ENCODE results near the gene CRADD. TPM values are rescaled to one million over a fixed set of nuclear protein-coding genes. Genes with fewer than 3 reads are reported as not detected.

Gene CRADD
- total RNA-seq, 2 donors from 2014 or later = 7.7 to 9.1 TPM

DNA sequence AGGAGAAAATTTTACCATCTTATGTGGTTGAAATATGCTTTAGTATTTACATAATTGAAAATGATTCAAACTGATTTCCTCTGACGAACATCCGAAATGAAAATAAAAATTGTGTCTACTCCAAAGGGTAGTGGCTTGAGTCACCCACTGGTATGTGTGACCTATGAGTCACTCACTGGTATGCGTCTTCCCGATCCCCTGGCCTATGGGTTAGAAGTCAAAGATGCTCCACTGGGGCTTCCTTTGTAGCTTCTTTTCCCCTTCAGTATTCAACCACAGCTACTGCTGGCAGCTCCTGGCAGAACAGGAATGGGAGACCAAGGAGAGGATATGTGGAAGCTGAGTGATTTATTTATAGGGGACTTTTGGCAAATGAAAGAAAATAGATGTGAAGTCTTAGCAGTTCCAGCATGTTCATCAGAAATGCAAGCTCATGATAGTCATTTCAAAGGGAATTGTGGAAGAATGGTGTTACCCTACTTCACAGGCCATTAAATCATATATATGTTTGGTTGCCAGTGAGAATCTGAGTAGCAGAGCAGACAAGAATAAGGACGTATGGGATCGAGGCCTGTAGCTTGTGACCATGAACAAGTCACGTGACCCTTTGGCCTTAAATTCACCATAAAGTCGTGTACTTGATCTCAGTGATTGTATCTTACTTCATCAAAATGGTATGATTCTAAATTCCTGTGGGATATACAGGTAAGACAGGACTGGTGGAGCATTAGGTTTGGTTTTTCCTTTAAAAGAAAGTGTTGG, 108.3 kb downstream of the CRADD start:
- H3K4me3 ChIP-seq (ENCODE audit: low read length) = no peak overlapping the region
- peak overlapping the region; percentile 18 for H3K27ac ChIP-seq (ENCODE audit: low read depth, low read length)
- H3K27me3 Mint-ChIP-seq (ENCODE audit: insufficient read depth) = no peaks in the 10 kb centered on the region
- H3K4me1 ChIP-seq (ENCODE audit: control insufficient read depth, insufficient read depth, low read length) = no peaks in the 10 kb centered on the region
- WGBS, 2 experiments (ENCODE audit: insufficient coverage in 1 of 2, insufficient read length in 1 of 2) = 74 to 78% methylated on average over 6 to 8 of the region's 8 CpGs
- H3K36me3 Mint-ChIP-seq (ENCODE audit: low read depth) = no peaks in the 10 kb centered on the region
- TF ChIP-seq, protein P1, sequence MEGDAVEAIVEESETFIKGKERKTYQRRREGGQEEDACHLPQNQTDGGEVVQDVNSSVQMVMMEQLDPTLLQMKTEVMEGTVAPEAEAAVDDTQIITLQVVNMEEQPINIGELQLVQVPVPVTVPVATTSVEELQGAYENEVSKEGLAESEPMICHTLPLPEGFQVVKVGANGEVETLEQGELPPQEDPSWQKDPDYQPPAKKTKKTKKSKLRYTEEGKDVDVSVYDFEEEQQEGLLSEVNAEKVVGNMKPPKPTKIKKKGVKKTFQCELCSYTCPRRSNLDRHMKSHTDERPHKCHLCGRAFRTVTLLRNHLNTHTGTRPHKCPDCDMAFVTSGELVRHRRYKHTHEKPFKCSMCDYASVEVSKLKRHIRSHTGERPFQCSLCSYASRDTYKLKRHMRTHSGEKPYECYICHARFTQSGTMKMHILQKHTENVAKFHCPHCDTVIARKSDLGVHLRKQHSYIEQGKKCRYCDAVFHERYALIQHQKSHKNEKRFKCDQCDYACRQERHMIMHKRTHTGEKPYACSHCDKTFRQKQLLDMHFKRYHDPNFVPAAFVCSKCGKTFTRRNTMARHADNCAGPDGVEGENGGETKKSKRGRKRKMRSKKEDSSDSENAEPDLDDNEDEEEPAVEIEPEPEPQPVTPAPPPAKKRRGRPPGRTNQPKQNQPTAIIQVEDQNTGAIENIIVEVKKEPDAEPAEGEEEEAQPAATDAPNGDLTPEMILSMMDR (conservative IDR thresholded peaks at IDR 0.05) = no peak
- no peaks in the 10 kb centered on the region for H3K36me3 ChIP-seq (ENCODE audit: control insufficient read depth, insufficient read depth, low read length)
- no peaks in the 10 kb centered on the region for H3K9me3 ChIP-seq (ENCODE audit: control insufficient read depth, low read length)
- peaks cover 2% of the 10 kb centered on the region for H3K9me3 Mint-ChIP-seq
- H3K9ac ChIP-seq (ENCODE audit: extremely low read depth, low read length, poor library complexity, severe bottlenecking) = no peak overlapping the region
- H3K4me3 Mint-ChIP-seq = no peak overlapping the region
- peak overlapping the region; percentile 48 for H3K27ac Mint-ChIP-seq
- H3K27me3 ChIP-seq (ENCODE audit: control insufficient read depth, insufficient read depth, low read length, poor library complexity, severe bottlenecking) = no peaks in the 10 kb centered on the region
- H3K4me1 Mint-ChIP-seq = peaks cover 5% of the 10 kb centered on the region
- DNase-seq = peak; percentile 86

DNA sequence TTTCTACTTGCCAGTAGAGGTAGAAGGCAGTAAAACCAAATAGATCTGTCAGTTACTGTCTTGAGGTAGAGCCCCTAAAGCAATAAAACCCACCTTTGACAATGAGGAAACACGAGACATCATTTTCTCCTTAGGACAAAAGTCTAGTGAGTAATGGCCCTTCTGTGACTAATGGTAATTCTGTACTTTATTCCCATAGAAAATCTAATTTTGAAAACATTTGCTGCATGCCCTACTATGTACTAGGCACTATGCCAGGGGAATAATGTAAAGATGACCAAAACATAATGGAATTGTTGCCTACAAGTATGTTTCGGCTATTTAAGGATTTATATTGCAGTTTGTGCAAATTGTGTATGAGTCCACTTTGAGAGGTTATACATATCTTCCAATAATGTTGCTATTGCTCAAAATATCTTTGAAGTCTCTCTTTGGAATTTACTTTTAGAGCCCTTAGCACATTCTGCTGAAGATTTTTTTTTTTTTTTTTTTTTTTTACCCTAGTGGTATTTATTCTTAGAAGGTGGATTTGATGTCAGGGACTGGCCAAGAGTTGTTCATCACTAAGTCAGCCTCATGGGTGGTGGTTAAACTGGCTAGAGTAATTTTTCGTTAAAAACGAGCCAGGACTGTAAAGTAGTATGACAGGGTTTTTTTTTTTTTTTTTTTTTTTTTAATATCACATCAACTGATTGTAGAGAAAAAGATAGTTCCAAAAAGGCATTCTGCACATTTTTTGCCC, 109.7 kb downstream of the CRADD start:
- H3K4me1 ChIP-seq (ENCODE audit: control insufficient read depth, insufficient read depth, low read length) = no peaks in the 10 kb centered on the region
- peaks cover 5% of the 10 kb centered on the region for H3K4me1 Mint-ChIP-seq
- TF ChIP-seq, protein P1 (conservative IDR thresholded peaks at IDR 0.05) = no peak
- no peaks in the 10 kb centered on the region for H3K36me3 ChIP-seq (ENCODE audit: control insufficient read depth, insufficient read depth, low read length)
- H3K4me3 Mint-ChIP-seq = no peak overlapping the region
- no peak overlapping the region for H3K27ac Mint-ChIP-seq
- H3K9me3 ChIP-seq (ENCODE audit: control insufficient read depth, low read length) = no peaks in the 10 kb centered on the region
- H3K9ac ChIP-seq (ENCODE audit: extremely low read depth, low read length, poor library complexity, severe bottlenecking) = no peak overlapping the region
- H3K27me3 ChIP-seq (ENCODE audit: control insufficient read depth, insufficient read depth, low read length, poor library complexity, severe bottlenecking) = no peaks in the 10 kb centered on the region
- H3K27ac ChIP-seq (ENCODE audit: low read depth, low read length) = no peak overlapping the region
- no peak for DNase-seq
- no peaks in the 10 kb centered on the region for H3K36me3 Mint-ChIP-seq (ENCODE audit: low read depth)
- H3K4me3 ChIP-seq (ENCODE audit: low read length) = no peak overlapping the region
- H3K9me3 Mint-ChIP-seq = peaks cover 2% of the 10 kb centered on the region
- no peaks in the 10 kb centered on the region for H3K27me3 Mint-ChIP-seq (ENCODE audit: insufficient read depth)
- 90 to 100% methylated on average over 2 of the region's 4 CpGs for WGBS, 2 experiments (ENCODE audit: insufficient coverage in 1 of 2, insufficient read length in 1 of 2)

DNA sequence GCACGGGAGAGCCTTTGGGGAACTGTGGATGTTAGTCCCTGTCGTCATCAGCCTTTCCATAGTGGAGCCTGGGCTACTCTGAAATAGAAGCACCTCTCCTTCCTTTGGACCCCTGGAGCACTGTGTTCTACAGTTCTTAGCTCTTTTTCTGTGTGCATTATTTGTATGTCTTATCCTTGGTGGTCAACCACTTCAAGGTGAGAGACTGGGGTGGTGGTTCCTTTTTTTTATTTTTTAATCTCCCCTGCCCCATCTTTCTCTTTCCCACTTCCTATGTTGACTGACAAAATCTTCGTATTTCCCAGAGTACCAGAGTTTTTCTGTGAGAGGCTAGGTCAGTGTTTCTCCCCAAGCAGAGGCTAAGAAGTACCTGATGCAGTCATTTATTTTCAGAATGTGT, 111.7 kb downstream of the CRADD start:
- Histone ChIP-seq H3K27ac (ENCODE audit: low read depth, low read length) (no peak overlapping the region), H3K4me1 (ENCODE audit: control insufficient read depth, insufficient read depth, low read length) (no peaks in the 10 kb centered on the region), H3K27me3 (ENCODE audit: control insufficient read depth, insufficient read depth, low read length, poor library complexity, severe bottlenecking) (no peaks in the 10 kb centered on the region), H3K9me3 (ENCODE audit: control insufficient read depth, low read length) (no peaks in the 10 kb centered on the region), H3K36me3 (ENCODE audit: control insufficient read depth, insufficient read depth, low read length) (no peaks in the 10 kb centered on the region), H3K9ac (ENCODE audit: extremely low read depth, low read length, poor library complexity, severe bottlenecking) (no peak overlapping the region), H3K4me3 (ENCODE audit: low read length) (no peak overlapping the region)
- Mint-ChIP-seq H3K4me3 (no peak overlapping the region), H3K4me1 (peaks cover 5% of the 10 kb centered on the region), H3K36me3 (ENCODE audit: low read depth) (no peaks in the 10 kb centered on the region), H3K9me3 (peaks cover 2% of the 10 kb centered on the region), H3K27ac (no peak overlapping the region), H3K27me3 (ENCODE audit: insufficient read depth) (no peaks in the 10 kb centered on the region)
- TF ChIP-seq, protein P1 (conservative IDR thresholded peaks at IDR 0.05) = no peak
- WGBS, 2 experiments (ENCODE audit: insufficient coverage in 1 of 2, insufficient read length in 1 of 2) = 96 to 100% methylated on average over 2 to 3 of the region's 3 CpGs
- no peak for DNase-seq
